GM19238 (cell line): ENCODE measurements around the gene FAM83B.
"Not testable (repeated sequence)": the region's sequence is repeated elsewhere in the genome, so short reads cannot be mapped to it uniquely, and the experiment has no call there.

ENCODE experiments used
- DNase-seq: peaks from one replicate; pipeline ENCODE4 v3.0.0; 2011; ENCODE audit warnings: low spot score; ENCODE audit not compliant: insufficient read length

The FAM83B gene

GRCh38 chr6:54861905-54862616, 15.5 kb downstream of the FAM83B start:
- DNase-seq: no peak

GRCh38 chr6:54864272-54864671, 17.7 kb downstream of the FAM83B start:
- no peak for DNase-seq

GRCh38 chr6:54865091-54865631, 18.6 kb downstream of the FAM83B start:
- no peak for DNase-seq

GRCh38 chr6:54868556-54868955, 22.0 kb downstream of the FAM83B start:
- no peak for DNase-seq

GRCh38 chr6:54873599-54873998, 27.0 kb downstream of the FAM83B start:
- DNase-seq: no peak

GRCh38 chr6:54874349-54875048, 27.9 kb downstream of the FAM83B start:
- DNase-seq: no peak

GRCh38 chr6:54875539-54875938, 29.0 kb downstream of the FAM83B start:
- DNase-seq: no peak

GRCh38 chr6:54876365-54876764, 29.8 kb downstream of the FAM83B start:
- DNase-seq: no peak

- DNase-seq: no peak
Observed at GRCh38 chr6:54876871-54877270, 30.3 kb downstream of the FAM83B start.

GRCh38 chr6:54877713-54878317, 31.2 kb downstream of the FAM83B start:
- no peak for DNase-seq

- DNase-seq: no peak
Observed at GRCh38 chr6:54878718-54879117, 32.1 kb downstream of the FAM83B start.

GRCh38 chr6:54879188-54879985, 32.8 kb downstream of the FAM83B start:
- no peak for DNase-seq

- DNase-seq: no peak
Observed at GRCh38 chr6:54881067-54881730, 34.6 kb downstream of the FAM83B start.

GRCh38 chr6:54881891-54882290, 35.3 kb downstream of the FAM83B start:
- not testable (repeated sequence) for DNase-seq

GRCh38 chr6:54886932-54887584, 40.5 kb downstream of the FAM83B start:
- DNase-seq: no peak

GRCh38 chr6:54891536-54891935, 45.0 kb downstream of the FAM83B start:
- DNase-seq: no peak

- DNase-seq: no peak
Observed at GRCh38 chr6:54892831-54893230, 46.3 kb downstream of the FAM83B start.

GRCh38 chr6:54893818-54894217, 47.2 kb downstream of the FAM83B start:
- no peak for DNase-seq

GRCh38 chr6:54896302-54896701, 49.7 kb downstream of the FAM83B start:
- no peak for DNase-seq

GRCh38 chr6:54897462-54898189, 51.1 kb downstream of the FAM83B start:
- no peak for DNase-seq
